HG03442 (cell line): ENCODE results near the gene SBNO2.

Experiments used
- ATAC-seq: cut with Tn5 transposase; IDR thresholded peaks from one replicate; pipeline ENCODE4 v1.9.1; 2021; ENCODE audit warnings: mild to moderate bottlenecking, moderate library complexity; ENCODE audit not compliant: unreplicated experiment

Gene SBNO2

DNA sequence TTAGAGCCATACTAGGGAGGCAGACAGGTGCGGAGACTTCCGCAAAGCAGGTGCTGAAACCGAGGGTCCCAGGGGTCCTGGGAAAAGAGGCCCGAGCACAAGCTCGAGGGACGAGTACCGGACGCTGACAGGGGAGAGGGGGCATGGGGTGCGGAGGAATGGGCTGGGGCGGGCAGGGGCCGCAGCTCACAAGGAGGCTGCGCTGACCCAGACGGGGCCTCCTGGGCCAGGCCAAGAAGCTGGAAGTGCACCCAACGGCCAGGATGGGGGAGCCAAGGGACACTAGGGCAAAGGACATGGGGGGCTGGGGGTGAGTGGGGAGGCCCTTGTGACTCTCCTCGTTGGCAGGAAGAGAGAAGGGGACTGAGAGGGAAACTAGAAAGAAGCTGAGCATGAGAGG lies 80.7 kb downstream of the SBNO2 start:
- no peak for ATAC-seq

DNA sequence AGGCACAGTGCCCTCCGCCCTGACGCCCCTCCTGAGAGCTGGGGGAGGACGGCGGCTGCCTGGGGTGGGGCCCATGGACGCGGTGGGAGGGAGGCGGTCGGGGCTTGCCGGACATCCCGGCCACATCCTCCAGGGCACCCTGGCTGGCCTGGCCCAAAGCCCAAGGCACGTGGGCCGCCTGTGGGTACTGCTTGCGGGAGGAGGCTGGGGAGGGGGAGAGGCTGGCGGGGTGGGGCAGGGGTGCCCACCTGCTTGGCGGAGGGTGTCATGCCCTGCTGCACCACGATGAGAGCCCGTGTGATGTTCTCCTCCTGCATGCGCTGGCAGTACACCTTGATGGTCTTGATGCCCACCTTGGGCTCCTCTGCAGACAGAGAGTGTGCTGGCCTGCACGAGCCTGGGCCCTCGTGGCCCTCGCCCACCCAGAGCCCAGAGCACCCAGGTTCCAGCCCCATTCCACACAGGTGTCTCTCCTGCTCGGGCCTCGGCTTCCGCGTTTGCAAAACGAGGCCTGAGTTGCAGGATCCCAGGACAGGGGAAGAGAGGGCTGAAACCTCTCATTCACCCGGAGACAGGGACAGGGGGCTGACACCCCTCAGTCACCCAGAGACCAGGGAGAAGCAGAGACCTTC lies 82.4 kb downstream of the SBNO2 start:
- ATAC-seq, result no peak

DNA sequence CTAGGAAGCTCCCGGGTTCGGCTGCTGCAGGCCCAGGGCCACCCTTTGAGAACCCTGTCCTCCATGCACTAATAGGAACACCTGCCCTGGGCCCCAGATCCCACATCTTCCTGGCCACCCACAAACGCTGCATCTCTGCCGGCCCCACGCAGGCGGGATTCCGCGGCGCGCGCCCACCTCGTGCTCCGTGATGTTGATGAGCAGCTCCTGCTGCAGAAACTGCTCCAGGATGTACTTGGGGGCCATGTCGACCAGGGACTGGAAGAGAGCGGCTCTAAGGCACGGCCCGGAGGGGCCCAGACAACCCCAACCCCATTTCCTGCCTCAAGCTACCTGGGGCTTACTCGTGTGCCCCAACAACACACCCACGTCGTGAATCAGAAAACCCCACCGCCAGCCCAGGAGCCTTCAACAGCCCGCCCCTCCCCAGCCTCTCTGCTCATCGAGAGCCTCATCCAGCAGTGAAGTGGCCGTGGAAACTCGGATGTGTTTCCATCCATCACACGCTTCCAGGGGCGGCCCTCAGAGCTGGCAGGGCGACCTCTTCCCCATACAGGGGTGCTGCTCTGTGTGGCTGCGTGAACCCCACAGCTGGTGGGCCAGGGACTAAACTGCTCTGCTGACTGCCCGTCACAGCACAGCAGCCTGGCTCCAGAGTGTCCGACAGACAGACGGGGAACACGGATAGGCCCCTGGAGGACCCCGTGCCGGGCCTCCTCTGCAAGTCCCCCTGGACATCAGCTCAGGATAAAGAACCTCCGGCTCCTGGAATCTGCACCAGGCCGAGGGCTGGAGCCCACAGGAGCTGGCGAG lies 83.1 kb downstream of the SBNO2 start:
- no peak for ATAC-seq

DNA sequence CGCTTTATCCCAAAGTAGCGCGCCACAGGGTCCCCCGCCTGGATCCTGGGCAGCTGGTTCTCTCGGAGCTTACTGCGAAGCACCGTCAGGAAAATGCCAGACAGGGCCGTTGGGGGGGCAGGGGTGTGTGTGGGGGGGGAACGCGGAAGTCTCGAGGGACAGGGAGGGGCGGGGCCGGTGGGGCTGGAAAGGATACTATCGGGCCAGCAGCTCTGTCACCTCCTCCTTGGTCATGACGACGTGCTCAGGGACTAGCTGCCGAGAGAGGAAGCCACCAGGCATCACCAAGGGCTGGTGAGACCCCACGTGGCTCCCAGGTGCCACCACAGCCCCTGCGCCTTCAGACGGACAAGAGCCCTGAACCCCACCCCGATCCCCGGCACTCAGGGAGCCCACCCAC lies 84.2 kb downstream of the SBNO2 start:
- ATAC-seq, result no peak

DNA sequence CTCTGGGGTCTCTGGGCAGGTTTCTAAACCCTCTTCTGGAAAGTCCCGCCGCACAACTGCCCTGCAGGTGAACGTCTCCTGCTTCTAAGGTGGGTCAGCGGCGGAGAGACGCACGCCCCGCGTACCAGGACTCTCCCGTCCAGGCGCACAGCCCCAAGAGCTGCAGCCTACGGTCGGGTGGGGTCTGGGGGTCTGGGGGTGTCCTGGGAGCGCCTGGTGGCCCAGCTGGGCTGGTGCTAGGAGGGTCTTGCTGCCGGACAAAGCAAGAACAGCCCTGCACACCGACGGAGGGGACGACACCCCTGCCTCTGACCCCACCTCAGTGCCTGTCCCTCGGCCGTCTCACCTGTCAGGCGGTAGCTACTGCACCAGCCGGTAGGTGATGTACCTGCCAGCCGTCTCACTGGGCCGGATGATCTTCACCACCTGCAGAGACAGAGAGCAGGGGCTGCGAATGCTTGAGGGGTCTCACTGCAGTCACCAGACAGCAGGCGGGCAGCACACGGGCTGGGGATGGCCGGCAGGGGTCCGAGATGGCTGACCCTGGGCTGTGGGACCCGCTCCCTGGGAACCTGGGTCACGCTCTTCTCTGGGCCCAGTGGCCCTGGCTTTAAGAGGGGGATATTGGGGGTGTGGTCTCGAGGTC lies 84.8 kb downstream of the SBNO2 start:
- ATAC-seq, result no peak

DNA sequence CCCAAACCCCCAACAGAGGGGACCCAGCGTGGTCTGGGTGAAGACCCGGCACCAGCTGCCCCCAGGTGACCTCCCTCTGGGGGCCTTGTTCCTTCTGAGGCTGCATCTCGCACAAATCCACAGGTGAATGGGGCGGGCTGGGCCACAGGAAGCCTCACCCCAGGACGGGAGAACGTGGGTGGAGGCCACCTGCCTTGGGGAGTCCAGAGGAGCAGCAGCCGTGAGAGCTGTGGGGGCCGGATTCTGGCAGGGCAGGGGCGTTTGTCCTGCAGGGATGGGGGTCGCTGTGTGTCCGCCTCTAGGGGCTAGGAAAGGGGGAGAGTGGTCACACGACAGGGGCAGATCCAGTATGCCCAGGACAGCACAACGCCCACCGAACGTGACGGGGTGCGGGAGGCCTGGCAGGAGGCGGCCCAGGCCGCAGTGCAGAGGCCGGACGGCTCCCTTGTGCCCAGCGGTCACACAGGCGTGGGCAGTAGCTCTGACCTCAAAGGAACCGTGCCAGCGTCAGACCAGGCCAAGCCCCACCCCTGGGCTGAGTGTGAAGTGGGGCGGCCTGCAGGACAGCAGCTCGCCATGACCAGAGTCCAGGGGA lies 85.6 kb downstream of the SBNO2 start:
- ATAC-seq, result no peak

DNA sequence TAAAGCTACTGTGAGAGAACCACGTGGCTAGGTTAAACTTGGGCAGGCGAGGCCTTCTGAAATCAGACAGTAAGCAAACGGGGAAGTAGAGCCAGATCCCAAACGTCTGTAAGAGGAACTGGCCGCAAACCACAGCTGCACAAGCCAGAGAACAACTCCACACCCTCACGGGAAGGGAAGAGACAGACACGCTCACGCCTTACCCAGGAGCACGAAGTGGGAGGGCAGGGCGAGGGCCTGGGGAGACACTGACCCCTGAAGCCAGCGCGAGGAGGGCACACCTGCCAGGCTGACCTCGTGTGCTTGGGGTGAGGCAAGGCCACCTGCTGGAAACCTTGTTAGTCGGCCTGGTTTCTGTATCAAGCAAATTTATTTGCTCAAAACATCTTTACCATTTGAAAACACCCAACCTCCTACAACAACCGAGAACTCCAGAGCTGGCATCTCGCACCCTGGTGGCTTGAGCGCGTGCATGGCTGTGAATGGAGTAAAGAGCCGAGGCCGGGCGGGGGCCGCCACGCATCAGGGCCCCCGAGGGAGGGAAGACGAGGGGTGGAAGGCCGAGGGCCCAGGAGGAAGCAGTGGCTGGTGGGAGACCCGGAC lies 86.2 kb downstream of the SBNO2 start:
- no peak for ATAC-seq

DNA sequence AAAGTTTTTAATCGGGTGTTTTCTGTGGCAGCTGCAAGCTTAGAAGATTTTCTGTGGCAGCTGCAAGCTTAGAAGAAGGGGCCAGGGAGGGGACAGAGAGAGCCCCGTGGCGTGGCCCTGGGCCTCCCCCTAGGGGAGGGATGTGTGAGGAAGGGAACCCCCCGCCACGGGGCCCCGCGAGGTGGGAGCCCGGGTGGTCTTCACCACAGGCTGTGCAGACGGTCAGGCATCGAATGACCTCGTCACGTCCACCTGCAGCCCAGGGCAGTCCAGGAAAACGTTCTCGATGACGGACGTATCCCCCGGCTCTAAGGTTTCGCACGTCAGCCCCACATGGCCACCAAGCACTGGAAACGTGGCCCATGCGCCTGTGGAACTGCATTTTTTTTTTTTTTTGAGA lies 87.5 kb downstream of the SBNO2 start:
- no peak for ATAC-seq

DNA sequence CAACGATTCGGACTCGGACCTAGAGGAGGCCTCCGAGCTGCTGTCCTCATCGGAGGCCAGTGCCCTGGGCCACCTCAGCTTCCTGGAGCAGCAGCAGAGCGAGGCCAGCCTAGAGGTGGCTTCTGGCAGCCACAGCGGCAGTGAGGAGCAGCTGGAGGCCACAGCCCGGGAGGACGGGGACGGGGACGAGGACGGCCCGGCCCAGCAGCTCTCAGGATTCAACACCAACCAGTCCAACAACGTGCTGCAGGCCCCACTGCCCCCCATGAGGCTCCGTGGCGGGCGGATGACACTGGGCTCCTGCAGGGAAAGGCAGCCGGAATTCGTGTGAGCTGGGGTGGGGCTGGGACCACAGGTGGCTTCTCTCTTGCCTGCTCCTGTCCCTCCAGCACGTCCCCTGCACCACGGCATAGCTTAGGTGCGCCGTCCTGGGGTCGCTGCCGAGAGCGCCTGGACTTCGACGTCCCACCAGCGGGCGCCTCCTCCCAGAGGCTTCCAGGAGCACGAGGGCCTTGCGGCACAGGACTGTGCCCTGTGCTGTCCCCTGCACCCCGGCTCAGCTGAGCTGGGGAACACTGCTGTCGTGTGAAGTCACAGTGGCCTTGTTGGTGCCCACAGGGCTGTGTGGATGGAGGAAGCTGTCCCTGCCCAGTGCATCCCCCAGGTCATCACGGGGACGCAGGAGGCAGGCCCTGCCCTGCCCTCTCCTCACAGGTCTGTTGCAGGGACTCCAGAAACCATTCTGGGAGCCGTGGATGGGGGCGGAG lies 88.2 kb downstream of the SBNO2 start:
- no peak for ATAC-seq

DNA sequence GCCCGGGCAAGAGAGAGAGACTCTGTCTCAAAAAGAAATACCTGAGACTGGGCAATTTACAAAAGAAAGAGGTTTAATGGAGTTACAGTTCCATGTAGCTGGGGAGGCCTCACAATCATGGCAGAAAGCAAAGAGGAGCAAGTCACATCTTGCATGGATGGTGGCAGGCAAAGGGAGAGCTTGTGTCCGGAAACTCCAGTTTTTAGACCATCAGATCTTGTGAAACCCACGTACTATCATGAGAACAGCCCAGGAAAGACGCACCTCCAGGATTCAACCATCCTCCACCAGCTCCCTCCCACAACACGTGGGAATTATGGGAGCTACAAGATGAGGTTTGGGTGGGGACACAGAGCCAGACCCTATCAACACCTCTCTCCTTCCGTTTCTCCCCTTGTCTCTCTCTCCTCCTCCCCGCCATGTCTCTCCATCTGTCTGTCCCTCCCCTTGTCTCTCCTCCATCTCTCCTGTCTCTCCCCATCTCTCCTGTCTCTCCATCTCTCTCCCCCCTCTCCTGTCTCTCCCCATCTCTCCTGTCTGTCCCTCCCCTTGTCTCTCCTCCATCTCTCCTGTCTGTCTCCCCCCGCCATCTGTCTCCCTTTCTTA lies 88.9 kb downstream of the SBNO2 start:
- no peak for ATAC-seq

DNA sequence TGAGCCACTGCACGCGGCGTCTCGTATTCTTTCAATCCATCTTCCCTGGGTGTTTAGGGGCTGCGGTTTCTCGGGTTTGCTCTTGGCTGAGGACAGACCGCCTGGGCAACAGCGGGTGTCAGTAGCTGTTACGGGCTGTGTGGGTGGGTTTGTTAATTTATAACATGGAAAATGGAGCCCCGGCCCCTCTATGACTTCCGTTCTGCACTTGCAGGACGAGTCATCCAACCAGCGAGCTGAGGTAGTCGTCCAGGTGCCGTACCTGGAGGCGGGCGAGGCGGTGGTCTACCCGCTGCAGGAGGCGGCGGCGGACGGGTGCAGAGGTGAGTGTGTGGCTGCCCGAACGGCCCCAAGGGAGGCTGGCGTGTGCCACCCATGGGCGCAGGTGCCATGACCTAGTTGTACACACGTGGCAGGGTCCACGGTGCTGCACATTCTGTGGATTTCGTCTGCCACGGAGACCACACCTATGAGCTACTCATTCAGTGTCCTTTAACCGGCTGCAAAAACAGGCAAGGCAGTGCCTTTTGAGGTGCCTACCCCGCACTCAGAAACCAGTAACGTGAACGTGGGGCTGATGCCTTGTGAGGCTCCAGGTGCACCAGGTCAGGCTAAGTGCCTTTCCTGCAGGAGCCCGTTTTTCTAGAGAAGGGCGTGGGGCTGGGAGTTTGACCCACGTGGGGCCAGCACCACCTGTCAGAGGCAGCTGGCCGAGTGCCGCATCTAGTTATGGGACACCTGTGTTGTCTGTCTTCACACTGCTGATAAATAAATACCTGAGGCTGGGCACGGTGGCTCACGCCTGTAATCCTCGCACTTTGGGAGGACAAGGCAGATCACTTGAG lies 89.8 kb downstream of the SBNO2 start:
- ATAC-seq, result no peak

DNA sequence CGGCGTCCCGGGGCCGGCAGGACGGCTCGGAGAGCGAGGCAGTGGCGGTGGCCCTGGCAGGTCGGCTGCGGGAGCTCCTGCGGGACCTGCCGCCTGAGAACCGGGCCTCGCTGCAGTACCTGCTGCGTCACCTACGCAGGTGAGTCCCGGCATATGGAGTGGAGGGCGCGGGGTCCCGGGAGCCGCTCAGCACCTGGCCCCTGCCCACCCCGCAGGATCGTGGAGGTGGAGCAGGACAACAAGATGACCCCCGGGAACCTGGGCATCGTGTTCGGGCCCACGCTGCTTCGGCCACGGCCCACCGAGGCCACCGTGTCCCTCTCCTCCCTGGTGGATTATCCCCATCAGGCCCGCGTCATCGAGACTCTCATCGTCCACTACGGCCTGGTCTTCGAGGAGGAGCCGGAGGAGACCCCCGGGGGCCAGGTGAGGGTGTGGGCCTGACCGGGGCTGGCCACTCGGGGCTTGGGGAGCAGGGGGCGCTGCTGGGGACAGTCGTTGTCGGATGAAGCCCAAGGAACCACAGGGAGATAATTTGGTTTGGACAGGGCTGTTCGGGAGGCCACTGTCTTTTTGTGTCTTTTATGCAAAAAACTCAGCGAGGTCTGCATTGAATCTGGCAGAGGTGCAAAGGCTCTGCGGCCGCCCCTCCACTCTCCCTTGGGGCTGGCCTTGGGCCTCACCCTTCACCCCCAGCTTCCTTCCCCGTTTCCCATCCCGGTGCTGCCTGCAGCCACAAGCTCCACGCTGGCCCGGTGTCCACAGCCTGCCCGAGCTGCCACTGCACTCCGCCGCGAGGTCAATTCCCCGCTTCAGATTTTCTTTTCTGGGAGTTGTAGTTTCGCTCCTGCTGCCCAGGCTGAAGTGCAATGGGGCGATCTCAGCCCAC lies 90.9 kb downstream of the SBNO2 start:
- ATAC-seq, result no peak

DNA sequence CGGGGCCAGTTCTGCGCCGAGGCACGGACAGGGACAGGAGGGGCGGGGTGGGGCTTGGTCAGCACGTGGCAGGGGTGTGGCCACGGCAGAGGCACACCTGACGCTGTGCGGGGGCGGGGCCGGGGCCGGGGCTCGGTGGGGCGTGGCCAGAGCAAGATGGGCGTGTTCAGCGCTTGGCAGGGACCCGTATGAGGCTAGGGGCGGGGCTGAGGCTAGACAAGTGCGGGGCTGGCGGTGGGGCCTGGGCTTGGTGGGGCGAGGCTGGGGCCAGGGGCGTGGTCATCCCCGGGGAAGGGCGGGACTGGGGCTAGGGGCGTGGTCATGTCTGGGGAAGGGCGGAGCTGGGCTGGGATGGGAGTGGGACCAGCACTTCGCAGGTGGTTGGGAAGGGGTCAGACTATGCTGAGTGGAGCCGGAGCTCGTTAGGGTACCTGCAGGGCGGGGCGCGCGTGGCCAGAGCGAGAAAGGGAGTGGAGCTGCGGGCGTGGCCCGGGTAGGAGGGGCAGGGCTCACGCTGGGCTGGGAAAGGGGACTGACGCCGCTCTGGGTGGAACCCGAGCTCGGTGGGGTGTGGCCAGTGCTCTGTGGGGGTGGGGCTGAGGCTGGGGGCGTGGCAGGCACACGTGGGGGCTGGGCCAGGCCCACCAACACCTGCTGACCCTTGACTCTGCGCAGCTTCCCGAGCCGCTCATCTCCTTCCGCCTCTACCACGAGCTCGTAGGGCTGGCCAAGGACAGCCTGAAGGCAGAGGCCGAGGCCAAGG lies 91.7 kb downstream of the SBNO2 start:
- ATAC-seq, result no peak

DNA sequence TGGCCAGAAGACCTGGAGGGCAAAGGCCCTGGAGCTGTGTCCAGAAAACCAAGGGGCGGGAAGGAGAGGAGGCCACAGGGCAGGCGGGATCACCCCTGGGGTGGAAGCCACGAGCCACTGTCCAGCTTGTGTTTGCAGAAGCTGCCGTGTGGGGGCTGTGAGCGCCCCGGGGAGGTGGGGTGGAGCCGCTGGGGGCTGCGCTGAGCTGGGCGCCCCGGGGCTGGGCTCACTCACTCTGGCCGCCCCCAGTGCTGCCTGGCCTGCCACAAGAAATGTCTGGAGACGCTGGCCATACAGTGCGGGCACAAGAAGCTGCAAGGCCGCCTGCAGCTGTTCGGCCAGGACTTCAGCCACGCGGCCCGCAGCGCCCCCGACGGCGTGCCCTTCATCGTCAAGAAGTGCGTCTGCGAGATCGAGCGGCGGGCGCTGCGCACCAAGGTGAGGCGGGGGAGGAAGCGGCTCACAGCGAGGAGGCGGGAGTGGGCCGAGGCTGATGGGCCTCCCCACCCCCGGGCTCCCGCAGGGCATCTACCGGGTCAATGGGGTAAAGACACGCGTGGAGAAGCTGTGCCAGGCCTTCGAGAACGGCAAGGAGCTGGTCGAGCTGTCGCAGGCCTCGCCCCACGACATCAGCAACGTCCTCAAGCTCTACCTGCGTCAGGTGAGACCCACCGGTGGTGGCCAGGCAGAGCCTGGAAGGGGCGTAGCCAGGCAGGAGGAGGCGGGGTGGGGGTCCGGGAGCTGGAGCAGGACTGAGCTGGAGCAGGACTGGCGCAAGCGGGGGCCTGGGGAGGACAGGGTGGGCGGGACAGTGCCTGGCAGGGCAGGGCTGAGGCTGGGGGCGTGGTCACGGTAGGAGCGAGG lies 92.5 kb downstream of the SBNO2 start:
- ATAC-seq, result no peak

DNA sequence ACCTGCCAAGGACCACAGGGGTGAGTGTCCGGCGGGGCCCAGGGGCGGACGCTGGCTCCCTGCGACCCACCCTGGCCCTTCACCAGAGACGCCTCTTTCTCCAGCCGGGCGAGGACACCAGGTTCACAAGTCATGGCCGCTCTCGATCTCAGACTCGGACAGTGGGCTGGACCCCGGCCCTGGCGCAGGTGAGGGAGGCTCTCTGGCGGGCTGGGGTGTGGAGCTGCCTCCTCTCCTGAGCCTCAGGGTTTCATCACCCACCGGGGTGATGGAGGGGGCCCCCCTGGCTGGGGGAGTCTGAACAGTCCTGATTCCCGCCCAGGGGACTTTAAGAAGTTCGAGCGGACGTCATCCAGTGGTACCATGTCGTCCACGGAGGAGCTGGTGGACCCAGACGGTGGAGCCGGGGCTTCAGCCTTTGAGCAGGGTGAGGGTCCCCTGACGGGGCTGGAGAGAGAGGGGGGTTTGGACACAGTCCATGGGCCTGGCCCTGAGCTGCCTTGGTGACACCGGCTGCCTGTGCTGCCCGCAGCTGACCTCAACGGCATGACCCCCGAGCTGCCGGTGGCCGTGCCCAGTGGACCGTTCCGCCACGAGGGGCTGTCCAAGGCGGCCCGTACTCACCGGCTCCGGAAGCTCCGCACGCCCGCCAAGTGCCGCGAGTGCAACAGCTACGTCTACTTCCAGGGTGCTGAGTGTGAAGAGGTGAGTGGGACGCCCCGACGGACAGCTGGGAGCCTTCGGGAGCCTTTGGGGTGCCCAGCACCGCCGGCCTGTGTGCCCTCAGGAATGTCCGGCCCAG lies 93.5 kb downstream of the SBNO2 start:
- ATAC-seq, result no peak

DNA sequence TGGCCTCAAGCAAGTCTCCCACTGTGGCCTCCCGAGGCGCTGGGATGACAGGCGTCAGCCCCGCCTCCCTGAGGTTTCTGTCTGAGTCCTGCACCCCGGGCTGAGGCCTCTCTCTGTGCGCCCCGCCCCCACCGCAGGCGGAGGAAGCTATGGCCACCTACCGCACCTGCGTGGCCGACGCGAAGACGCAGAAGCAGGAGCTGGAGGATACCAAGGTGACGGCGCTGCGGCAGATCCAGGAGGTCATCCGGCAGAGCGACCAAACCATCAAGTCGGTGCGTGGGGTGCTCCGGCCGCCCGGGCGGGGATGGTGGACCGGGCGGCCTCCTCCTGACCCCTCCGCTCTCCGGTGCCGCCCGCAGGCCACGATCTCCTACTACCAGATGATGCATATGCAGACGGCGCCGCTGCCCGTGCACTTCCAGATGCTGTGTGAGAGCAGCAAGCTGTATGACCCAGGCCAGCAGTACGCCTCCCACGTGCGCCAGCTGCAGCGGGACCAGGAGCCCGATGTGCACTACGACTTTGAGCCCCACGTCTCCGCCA lies 94.4 kb downstream of the SBNO2 start:
- no peak for ATAC-seq
